ENCODE measurements around the gene NCOA7. TPM values are rescaled to one million over a fixed set of nuclear protein-coding genes. Genes with fewer than 3 reads are reported as not detected.

Gene NCOA7
- total RNA-seq, 1 experiment from 2014 or later, result 51.0 TPM

- no peak overlapping the region for H3K4me3 ChIP-seq
- intact Hi-C loops (cut with micrococcal nuclease; ENCODE audit: unreplicated experiment), result no loop called here
- H3K27me3 ChIP-seq (ENCODE audit: insufficient read depth, low read depth), result no peaks in the 10 kb centered on the region
- H3F3A ChIP-seq (ENCODE audit: insufficient read depth, low read depth), result peaks cover 33% of the 10 kb centered on the region
- H3K4me2 ChIP-seq, result no peak overlapping the region
- POLR2A ChIA-PET (ENCODE audit: unreplicated experiment), result no interaction called here
- H3K27ac ChIP-seq, result no peak overlapping the region
- peaks cover 13% of the 10 kb centered on the region for H3K79me2 ChIP-seq (ENCODE audit: low read depth)
- H3K9me3 ChIP-seq (ENCODE audit: insufficient read depth, low read depth), result no peaks in the 10 kb centered on the region; the same call in 1 of the 2 replicates
- no peaks in the 10 kb centered on the region for H3K36me3 ChIP-seq (ENCODE audit: low read depth)
- no peak for DNase-seq
- H4K20me1 ChIP-seq (ENCODE audit: insufficient read depth), result no peaks in the 10 kb centered on the region
- H3K4me1 ChIP-seq (replicated peaks; ENCODE audit: insufficient read depth), result peaks cover 71% of the 10 kb centered on the region
- CTCF ChIA-PET, result no interaction called here
- no peak overlapping the region for H2AFZ ChIP-seq
- TF ChIP-seq EZH2 (IDR thresholded peaks at IDR 0.05; ENCODE audit: low read depth), result no peak
- no peak for TF ChIP-seq CTCF (conservative IDR thresholded peaks at IDR 0.05)
- BruUV-seq (replicated peaks), result no TSS peak
- H3K9me2 ChIP-seq (ENCODE audit: insufficient read depth), result no peaks in the 10 kb centered on the region
Observed at GRCh38 chr6:125869427-125869826, 78.7 kb downstream of the NCOA7 start.

- peaks cover 33% of the 10 kb centered on the region for H3F3A ChIP-seq (ENCODE audit: insufficient read depth, low read depth)
- H2AFZ ChIP-seq, result no peak overlapping the region
- H3K79me2 ChIP-seq (ENCODE audit: low read depth), result peaks cover 13% of the 10 kb centered on the region
- POLR2A ChIA-PET (ENCODE audit: unreplicated experiment), result no interaction called here
- intact Hi-C loops (cut with micrococcal nuclease; ENCODE audit: unreplicated experiment), result no loop called here
- peaks cover 69% of the 10 kb centered on the region for H3K4me1 ChIP-seq (replicated peaks; ENCODE audit: insufficient read depth)
- peak in 1 of 2 experiments; percentile 94 for DNase-seq
- CTCF ChIA-PET, result no interaction called here
- TF ChIP-seq CTCF (conservative IDR thresholded peaks at IDR 0.05) (no peak), EZH2 (IDR thresholded peaks at IDR 0.05; ENCODE audit: low read depth) (no peak)
- H3K4me2 ChIP-seq, result peak overlapping the region; percentile 56
- H4K20me1 ChIP-seq (ENCODE audit: insufficient read depth), result no peaks in the 10 kb centered on the region
- H3K9me3 ChIP-seq (ENCODE audit: insufficient read depth, low read depth), result no peaks in the 10 kb centered on the region; the same call in 1 of the 2 replicates
- H3K9me2 ChIP-seq (ENCODE audit: insufficient read depth), result no peaks in the 10 kb centered on the region
- no peak overlapping the region for H3K4me3 ChIP-seq
- BruUV-seq (replicated peaks), result no TSS peak
- H3K36me3 ChIP-seq (ENCODE audit: low read depth), result peaks cover 16% of the 10 kb centered on the region
- H3K27me3 ChIP-seq (ENCODE audit: insufficient read depth, low read depth), result no peaks in the 10 kb centered on the region
- H3K27ac ChIP-seq, result peak overlapping the region; percentile 75
Observed at GRCh38 chr6:125871365-125871764, 80.6 kb downstream of the NCOA7 start.

GRCh38 chr6:125872259-125872921 lies 81.6 kb downstream of the NCOA7 start:
- Histone ChIP-seq H3K4me1 (replicated peaks; ENCODE audit: insufficient read depth) (peaks cover 58% of the 10 kb centered on the region), H3K36me3 (ENCODE audit: low read depth) (peaks cover 16% of the 10 kb centered on the region), H3K4me2 (peak overlapping the region; percentile 56), H3K4me3 (peak overlapping the region; percentile 7; the same call in 1 of the 2 replicates), H3K27ac (peak overlapping the region; percentile 75), H4K20me1 (ENCODE audit: insufficient read depth) (no peaks in the 10 kb centered on the region), H2AFZ (no peak overlapping the region), H3K79me2 (ENCODE audit: low read depth) (peaks cover 13% of the 10 kb centered on the region), H3K9me3 (ENCODE audit: insufficient read depth, low read depth) (no peaks in the 10 kb centered on the region; the same call in 1 of the 2 replicates), H3K27me3 (ENCODE audit: insufficient read depth, low read depth) (no peaks in the 10 kb centered on the region), H3F3A (ENCODE audit: insufficient read depth, low read depth) (peaks cover 27% of the 10 kb centered on the region), H3K9me2 (ENCODE audit: insufficient read depth) (no peaks in the 10 kb centered on the region)
- DNase-seq, result peak in 1 of 2 experiments; percentile 98
- ChIA-PET CTCF (interaction anchor here (0.8 kb wide), 1 partner anchor 85 kb away, joined by 4 read pairs; no protein-coding TSS in a partner anchor), POLR2A (ENCODE audit: unreplicated experiment) (interaction anchor here (0.6 to 0.7 kb wide), 4 partner anchors 81 to 1394 kb away, joined by 3 to 6 read pairs (median 4); partner anchors contain the start of genes HINT3, NCOA7 and RNF146)
- intact Hi-C loops (cut with micrococcal nuclease; ENCODE audit: unreplicated experiment), result loop anchor here (1.0 to 2.0 kb wide), 5 partner anchors 47 to 84 kb away; partner anchors contain the start of genes HINT3 and NCOA7
- no peak for TF ChIP-seq EZH2 (IDR thresholded peaks at IDR 0.05; ENCODE audit: low read depth)
- no peak for TF ChIP-seq CTCF (conservative IDR thresholded peaks at IDR 0.05)
- BruUV-seq (replicated peaks), result no TSS peak

Data from PC-9 (cell line).